K562 (cell line): ENCODE measurements around the gene ZNF627. TPM values are rescaled to one million over a fixed set of nuclear protein-coding genes. Genes with fewer than 3 reads are reported as not detected.

ENCODE experiments used
- ADNP ChIP-seq: fragments of 200-800 bp; sonication (Bioruptor generic); IDR thresholded peaks from 2 replicates; pipeline ENCODE4 v1.6.1; 2016; ENCODE audit warnings: missing genetic modification characterization, missing compliant biosample characterization
- CBFA2T2 ChIP-seq: fragments of 450-650 bp; conservative IDR thresholded peaks from 2 replicates; pipeline ENCODE4 v1.6.1; 2017; ENCODE audit warnings: mild to moderate bottlenecking
- CBX5 ChIP-seq: IDR thresholded peaks from 2 replicates; pipeline ENCODE4 v1.6.1; 2014; ENCODE audit warnings: low read depth, borderline replicate concordance
- GABPB2 ChIP-seq: fragments of 250-450 bp; sonication (Bioruptor Pico); conservative IDR thresholded peaks from 2 replicates; pipeline ENCODE4 v1.5.1; 2021; ENCODE audit warnings: mild to moderate bottlenecking
- HDAC1 ChIP-seq, 2 experiments: fragments of 450-650 bp; IDR thresholded peaks; 2 replicates each; pipeline ENCODE4 v1.6.1; 2016 to 2017; ENCODE audit warnings: inconsistent platforms in 1 of 2, mild to moderate bottlenecking in 1 of 2, moderate library complexity in 1 of 2
- ILK ChIP-seq: fragments of 450-650 bp; IDR thresholded peaks from 2 replicates; pipeline ENCODE4 v1.6.1; 2016; ENCODE audit warnings: missing genetic modification characterization, low read depth, mild to moderate bottlenecking, missing compliant biosample characterization, moderate library complexity, borderline replicate concordance
- L3MBTL2 ChIP-seq: fragments of 450-650 bp; IDR thresholded peaks from 2 replicates; pipeline ENCODE4 v1.6.1; 2016; ENCODE audit warnings: mild to moderate bottlenecking, moderate library complexity
- NCOR1 ChIP-seq: fragments of 450-650 bp; IDR thresholded peaks from 2 replicates; pipeline ENCODE4 v1.6.1; 2016; ENCODE audit warnings: mild to moderate bottlenecking, moderate library complexity
- NFIC ChIP-seq: fragments of 450-650 bp; IDR thresholded peaks from 2 replicates; pipeline ENCODE4 v1.6.1; 2017; ENCODE audit warnings: mild to moderate bottlenecking, inconsistent platforms
- RAD51 ChIP-seq: fragments of 450-650 bp; IDR thresholded peaks from 2 replicates; pipeline ENCODE4 v1.7.1; 2016; ENCODE audit warnings: low read depth, mild to moderate bottlenecking, borderline replicate concordance
- STAG1 ChIP-seq: sonication (generic); formaldehyde crosslinking; IDR thresholded peaks from 2 replicates; pipeline ENCODE4 v1.5.0; 2020; ENCODE audit warnings: missing genetic modification reagents, borderline replicate concordance
- TBP ChIP-seq: optimal IDR thresholded peaks from 2 replicates; pipeline ENCODE3; 2011; ENCODE audit warnings: low read depth, low read length, improper control_type of control experiment
- U2AF2 ChIP-seq: fragments of 200-400 bp; formaldehyde crosslinking; optimal IDR thresholded peaks from 2 replicates; pipeline ENCODE3; 2017; ENCODE audit warnings: low read depth, mild to moderate bottlenecking, low read length
- ZNF23 ChIP-seq: fragments of 250-450 bp; sonication (Bioruptor Pico); IDR thresholded peaks from 2 replicates; pipeline ENCODE4 v1.4.0; 2020; ENCODE audit warnings: mild to moderate bottlenecking
- ZNF316 ChIP-seq: fragments of 450-650 bp; IDR thresholded peaks from 2 replicates; pipeline ENCODE4 v1.6.1; 2016
- ZNF609 ChIP-seq: sonication (generic); formaldehyde crosslinking; IDR thresholded peaks from 2 replicates; pipeline ENCODE4 v1.8.1; 2023; ENCODE audit warnings: missing genetic modification reagents, mild to moderate bottlenecking, borderline replicate concordance
- polyA plus RNA-seq, 8 experiments: library from polyadenylated mRNA; depleted of rRNA in 4 of 8; stranded (reverse) in 5 of 8; unstranded in 3 of 8; fragments of >200 nt; fragmentation: Nextera tagmentation in 2 of 8; fragmentation: Illumina TruSeq in 1 of 8; extraction: Ambion mirVana in 2 of 8; extraction: Trizol in 1 of 8; gene quantifications; 2 replicates each; pipeline versions ENCODE4 v1.2.1 to v1.2.3, GENCODE V29; 2011 to 2014; ENCODE audit warnings: inconsistent platforms in 1 of 8, missing spikeins in 1 of 8
- total RNA-seq, 7 experiments: library from RNA; depleted of rRNA in 6 of 7; stranded (reverse); fragments of >200 nt in 6 of 7; fragmentation: Illumina TruSeq in 2 of 7; extraction: Trizol in 2 of 7; gene quantifications; 2 replicates each; pipeline versions ENCODE4 v1.2.1 to v1.2.3, GENCODE V29; 2011 to 2021; ENCODE audit warnings: low replicate concordance in 1 of 7
- TF ChIP-seq, protein P1 (sequence below): fragments of 250-450 bp; sonication (Bioruptor Pico); IDR thresholded peaks from 2 replicates; pipeline ENCODE4 v1.5.0; 2021; ENCODE audit warnings: mild to moderate bottlenecking, borderline replicate concordance
- TF ChIP-seq, protein P2 (sequence below), 2 experiments: fragments of 450-650 bp in 1 of 2; sonication (generic) in 1 of 2; formaldehyde crosslinking in 1 of 2; IDR thresholded peaks in 1 of 2; conservative IDR thresholded peaks in 1 of 2; 2 replicates each; pipeline versions ENCODE4 v1.6.1 to v1.8.1; 2016 to 2023; ENCODE audit warnings: mild to moderate bottlenecking in 2 of 2, moderate library complexity in 2 of 2, inconsistent platforms in 1 of 2, missing genetic modification reagents in 1 of 2
- TF ChIP-seq, protein P3 (sequence below): fragments of 250-450 bp; sonication (Bioruptor Pico); IDR thresholded peaks from 2 replicates; pipeline ENCODE4 v1.5.0; 2020; ENCODE audit warnings: mild to moderate bottlenecking, borderline replicate concordance

ZNF627 gene
- total and polyA plus RNA-seq, 9 of the 15 experiments (the other 6 are each of a cell fraction or from before 2014, with no cell fraction given): 6.4 to 19.9 (median 10.6) TPM

- TF ChIP-seq, protein P1, sequence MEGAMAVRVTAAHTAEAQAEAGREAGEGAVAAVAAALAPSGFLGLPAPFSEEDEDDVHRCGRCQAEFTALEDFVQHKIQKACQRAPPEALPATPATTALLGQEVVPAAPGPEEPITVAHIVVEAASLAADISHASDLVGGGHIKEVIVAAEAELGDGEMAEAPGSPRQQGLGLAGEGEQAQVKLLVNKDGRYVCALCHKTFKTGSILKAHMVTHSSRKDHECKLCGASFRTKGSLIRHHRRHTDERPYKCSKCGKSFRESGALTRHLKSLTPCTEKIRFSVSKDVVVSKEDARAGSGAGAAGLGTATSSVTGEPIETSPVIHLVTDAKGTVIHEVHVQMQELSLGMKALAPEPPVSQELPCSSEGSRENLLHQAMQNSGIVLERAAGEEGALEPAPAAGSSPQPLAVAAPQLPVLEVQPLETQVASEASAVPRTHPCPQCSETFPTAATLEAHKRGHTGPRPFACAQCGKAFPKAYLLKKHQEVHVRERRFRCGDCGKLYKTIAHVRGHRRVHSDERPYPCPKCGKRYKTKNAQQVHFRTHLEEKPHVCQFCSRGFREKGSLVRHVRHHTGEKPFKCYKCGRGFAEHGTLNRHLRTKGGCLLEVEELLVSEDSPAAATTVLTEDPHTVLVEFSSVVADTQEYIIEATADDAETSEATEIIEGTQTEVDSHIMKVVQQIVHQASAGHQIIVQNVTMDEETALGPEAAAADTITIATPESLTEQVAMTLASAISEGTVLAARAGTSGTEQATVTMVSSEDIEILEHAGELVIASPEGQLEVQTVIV (CRISPR knock-in tag): no peak
- TF ChIP-seq GABPB2 (CRISPR knock-in tag) (no peak), TBP (no peak), ADNP (tag) (no peak), U2AF2 (no peak), L3MBTL2 (0 out of 2 replicates have a peak, but pooled peaks have one; percentile 8), CBX5 (peak; percentile 50; the same call in 1 of the 2 replicates), HDAC1 (IDR thresholded peaks at IDR 0.05) (peak in 1 of 2 experiments; percentile 83; a peak in 2 of 4 replicates), ZNF23 (CRISPR knock-in tag) (no peak), ILK (no peak), CBFA2T2 (peak; percentile 79), ZNF316 (peak; percentile 54), NFIC (peak; percentile 53), RAD51 (no peak), ZNF609 (CRISPR knock-in tag) (no peak), NCOR1 (peak; percentile 68; the same call in 1 of the 2 replicates), STAG1 (CRISPR knock-in tag) (no peak)
- TF ChIP-seq, protein P2, sequence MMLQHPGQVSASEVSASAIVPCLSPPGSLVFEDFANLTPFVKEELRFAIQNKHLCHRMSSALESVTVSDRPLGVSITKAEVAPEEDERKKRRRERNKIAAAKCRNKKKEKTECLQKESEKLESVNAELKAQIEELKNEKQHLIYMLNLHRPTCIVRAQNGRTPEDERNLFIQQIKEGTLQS (IDR thresholded peaks at IDR 0.05): no peak
- TF ChIP-seq, protein P2 (CRISPR knock-in tag; conservative IDR thresholded peaks at IDR 0.05): no peak
- TF ChIP-seq, protein P3, sequence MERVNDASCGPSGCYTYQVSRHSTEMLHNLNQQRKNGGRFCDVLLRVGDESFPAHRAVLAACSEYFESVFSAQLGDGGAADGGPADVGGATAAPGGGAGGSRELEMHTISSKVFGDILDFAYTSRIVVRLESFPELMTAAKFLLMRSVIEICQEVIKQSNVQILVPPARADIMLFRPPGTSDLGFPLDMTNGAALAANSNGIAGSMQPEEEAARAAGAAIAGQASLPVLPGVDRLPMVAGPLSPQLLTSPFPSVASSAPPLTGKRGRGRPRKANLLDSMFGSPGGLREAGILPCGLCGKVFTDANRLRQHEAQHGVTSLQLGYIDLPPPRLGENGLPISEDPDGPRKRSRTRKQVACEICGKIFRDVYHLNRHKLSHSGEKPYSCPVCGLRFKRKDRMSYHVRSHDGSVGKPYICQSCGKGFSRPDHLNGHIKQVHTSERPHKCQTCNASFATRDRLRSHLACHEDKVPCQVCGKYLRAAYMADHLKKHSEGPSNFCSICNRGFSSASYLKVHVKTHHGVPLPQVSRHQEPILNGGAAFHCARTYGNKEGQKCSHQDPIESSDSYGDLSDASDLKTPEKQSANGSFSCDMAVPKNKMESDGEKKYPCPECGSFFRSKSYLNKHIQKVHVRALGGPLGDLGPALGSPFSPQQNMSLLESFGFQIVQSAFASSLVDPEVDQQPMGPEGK (CRISPR knock-in tag): no peak
These were observed 65.9 kb downstream of the ZNF627 start (continued) for GRCh38 chr19:11663181-11663591.
